Effector memory CD8-positive, alpha-beta T cell (primary cell): Measurements from ENCODE around the gene DUOX2.
A peak's percentile ranks its signal among the peaks of the same experiment; 100 is the strongest.
"Not testable (repeated sequence)": the region's sequence is repeated elsewhere in the genome, so short reads cannot be mapped to it uniquely, and the experiment has no call there.

ENCODE experiments used
- ATAC-seq: fragments of 150-1000 bp; cut with Tn5 transposase; replicated peaks from 2 replicates; pipeline ENCODE4 v1.10.0; 2021; ENCODE audit warnings: mild to moderate bottlenecking, moderate library complexity
- DNase-seq, 3 experiments: peaks; one replicate each; pipeline ENCODE4 v3.0.0; 2021
- H3K27ac Mint-ChIP-seq, 2 donors: one replicate each; pipeline ENCODE4 v1.8.0; 2022; ENCODE audit warnings: mild to moderate bottlenecking in 2 of 2, mixed read lengths in 2 of 2, moderate library complexity in 2 of 2
- H3K27me3 Mint-ChIP-seq, 2 donors: one replicate each; pipeline ENCODE4 v1.8.0; 2022; ENCODE audit warnings: mixed read lengths in 2 of 2
- H3K36me3 Mint-ChIP-seq: one replicate; pipeline ENCODE4 v1.8.0; 2022; ENCODE audit warnings: mild to moderate bottlenecking, moderate library complexity, mixed read lengths; ENCODE audit not compliant: insufficient read depth
- H3K4me1 Mint-ChIP-seq, 2 donors: one replicate each; pipeline ENCODE4 v1.8.0; 2022; ENCODE audit warnings: low read depth in 2 of 2, mixed read lengths in 2 of 2
- H3K4me3 Mint-ChIP-seq, 2 donors: one replicate each; pipeline ENCODE4 v1.8.0; 2022; ENCODE audit warnings: mild to moderate bottlenecking in 2 of 2, mixed read lengths in 2 of 2, moderate library complexity in 2 of 2
- H3K9me3 Mint-ChIP-seq, 2 donors: one replicate each; pipeline ENCODE4 v1.8.0; 2022; ENCODE audit warnings: mixed read lengths in 2 of 2

Gene DUOX2

DNA sequence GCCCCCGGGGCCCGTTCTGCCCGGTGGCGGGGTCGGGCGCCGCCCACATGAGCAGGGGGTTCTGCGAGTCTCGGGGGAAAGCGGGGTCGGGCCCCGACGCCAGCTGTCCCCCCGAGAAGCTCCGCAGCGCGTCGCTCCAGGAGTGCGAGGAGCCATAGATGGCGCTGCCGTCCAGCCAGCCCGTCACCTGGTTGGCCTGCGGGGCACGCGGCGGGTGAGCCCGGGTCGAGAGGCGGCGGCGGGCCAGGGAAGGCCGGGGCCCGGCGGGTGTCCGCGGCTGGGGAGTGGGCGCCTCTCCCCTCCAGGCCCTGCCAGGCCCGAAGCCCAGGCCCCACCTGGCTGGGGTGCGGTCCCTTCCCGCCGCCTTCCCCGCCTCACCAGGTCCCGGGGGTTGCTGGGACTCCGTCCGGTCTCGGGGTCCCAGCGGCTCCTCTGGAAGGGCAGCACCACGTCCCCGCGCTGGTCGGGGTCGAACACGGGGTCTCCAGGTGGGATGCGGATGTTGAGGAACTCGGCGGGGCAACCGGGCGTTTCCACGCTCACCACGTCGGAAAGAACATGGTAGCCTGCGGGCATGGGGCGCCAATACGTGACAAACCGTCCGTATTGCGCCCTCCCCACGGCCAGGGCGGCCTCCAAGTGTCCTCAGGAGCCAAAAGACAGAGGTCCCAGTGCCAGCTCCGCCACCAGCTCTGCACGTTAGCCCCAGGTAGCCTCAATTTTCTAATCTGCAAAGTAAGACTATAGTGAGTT is 2.4 kb downstream of the DUOX2 start:
- H3K27me3 Mint-ChIP-seq: peaks cover 76 to 92% of the 10 kb centered on the region in 2 donors

DNA sequence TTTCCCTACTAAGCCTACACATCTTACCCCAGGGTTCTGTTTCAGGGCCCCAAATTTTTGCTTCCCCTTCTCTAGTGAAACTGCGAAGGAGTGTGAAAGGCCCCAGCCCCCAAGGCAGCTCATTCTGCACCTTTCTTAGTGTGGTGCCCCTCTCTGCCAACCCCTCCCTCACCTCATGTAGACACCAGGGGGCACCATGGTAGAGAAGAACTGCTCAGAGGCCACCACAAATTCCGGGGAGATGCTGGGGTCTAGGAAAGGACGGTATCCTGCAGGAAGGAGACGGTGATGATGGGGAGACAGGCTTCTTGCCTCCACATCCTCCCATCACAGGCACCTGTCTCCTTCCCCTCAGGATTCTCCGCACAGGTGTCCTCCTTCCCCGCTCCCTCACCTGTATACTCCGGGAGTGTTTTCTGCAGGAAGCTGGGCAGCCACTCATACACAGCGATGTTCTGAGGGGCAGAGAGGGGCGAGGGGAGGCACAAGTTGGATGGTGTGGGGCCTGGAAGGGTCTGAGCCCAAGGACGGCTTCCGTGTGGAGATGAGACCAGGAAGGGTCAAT is 3.6 kb downstream of the DUOX2 start:
- DNase-seq (no peak), ATAC-seq (no peak)
- Mint-ChIP-seq H3K27ac (no peak overlapping the region), H3K4me1 (peaks cover 4 to 24% of the 10 kb centered on the region in 2 donors), H3K27me3 (peaks cover 72 to 92% of the 10 kb centered on the region in 2 donors), H3K9me3 (no peaks in the 10 kb centered on the region), H3K36me3 (peaks cover 2% of the 10 kb centered on the region), H3K4me3 (peak overlapping the region in 1 of 2 donors; percentile 17)

More for the DNA sequence above, 2.4 kb downstream of the DUOX2 start:
- Mint-ChIP-seq H3K4me1 (peaks cover 4 to 28% of the 10 kb centered on the region in 2 donors), H3K4me3 (peak overlapping the region in 1 of 2 donors; percentile 53), H3K27ac (no peak overlapping the region), H3K9me3 (no peaks in the 10 kb centered on the region), H3K36me3 (peaks cover 2% of the 10 kb centered on the region)
- DNase-seq: no peak
- no peak for ATAC-seq

DNA sequence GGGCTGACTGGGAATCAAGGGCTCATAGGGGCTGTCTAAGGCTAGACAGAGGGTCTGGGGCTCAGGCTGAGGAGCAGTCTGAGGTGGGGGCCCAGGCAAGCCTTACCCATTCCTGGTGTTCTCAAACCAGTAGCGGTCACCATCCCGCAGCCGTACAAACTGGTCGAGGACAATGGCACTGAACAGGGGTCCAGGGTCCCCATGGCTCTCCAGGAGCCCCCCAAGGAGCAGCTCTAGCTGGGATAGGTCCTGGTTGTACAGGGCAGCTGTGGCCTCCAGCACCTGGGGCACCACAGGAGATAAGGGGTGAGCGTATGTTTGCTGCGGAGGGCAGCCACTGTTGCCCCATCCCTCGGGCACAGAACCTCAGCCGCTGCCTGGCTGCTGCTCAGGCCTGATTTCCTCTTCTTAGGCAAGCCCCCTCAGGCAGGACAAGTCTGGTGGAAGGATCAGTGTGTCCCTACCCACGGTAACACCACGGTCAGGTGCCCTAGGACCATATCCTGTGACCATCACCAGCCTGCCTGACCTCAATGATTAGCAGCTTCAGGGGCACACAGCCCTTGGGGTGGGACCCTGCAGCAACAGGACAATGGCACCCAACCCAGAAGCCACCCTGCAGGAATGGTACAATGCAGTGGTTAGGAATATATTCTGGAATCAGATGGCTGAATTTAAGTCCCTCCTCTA is 5.9 kb downstream of the DUOX2 start:
- Mint-ChIP-seq H3K9me3 (no peaks in the 10 kb centered on the region), H3K4me3 (no peak overlapping the region), H3K36me3 (no peaks in the 10 kb centered on the region), H3K4me1 (peaks cover 0 to 12% of the 10 kb centered on the region in 2 donors), H3K27ac (no peak overlapping the region), H3K27me3 (peaks cover 65 to 92% of the 10 kb centered on the region in 2 donors)
- DNase-seq: no peak
- ATAC-seq: no peak

DNA sequence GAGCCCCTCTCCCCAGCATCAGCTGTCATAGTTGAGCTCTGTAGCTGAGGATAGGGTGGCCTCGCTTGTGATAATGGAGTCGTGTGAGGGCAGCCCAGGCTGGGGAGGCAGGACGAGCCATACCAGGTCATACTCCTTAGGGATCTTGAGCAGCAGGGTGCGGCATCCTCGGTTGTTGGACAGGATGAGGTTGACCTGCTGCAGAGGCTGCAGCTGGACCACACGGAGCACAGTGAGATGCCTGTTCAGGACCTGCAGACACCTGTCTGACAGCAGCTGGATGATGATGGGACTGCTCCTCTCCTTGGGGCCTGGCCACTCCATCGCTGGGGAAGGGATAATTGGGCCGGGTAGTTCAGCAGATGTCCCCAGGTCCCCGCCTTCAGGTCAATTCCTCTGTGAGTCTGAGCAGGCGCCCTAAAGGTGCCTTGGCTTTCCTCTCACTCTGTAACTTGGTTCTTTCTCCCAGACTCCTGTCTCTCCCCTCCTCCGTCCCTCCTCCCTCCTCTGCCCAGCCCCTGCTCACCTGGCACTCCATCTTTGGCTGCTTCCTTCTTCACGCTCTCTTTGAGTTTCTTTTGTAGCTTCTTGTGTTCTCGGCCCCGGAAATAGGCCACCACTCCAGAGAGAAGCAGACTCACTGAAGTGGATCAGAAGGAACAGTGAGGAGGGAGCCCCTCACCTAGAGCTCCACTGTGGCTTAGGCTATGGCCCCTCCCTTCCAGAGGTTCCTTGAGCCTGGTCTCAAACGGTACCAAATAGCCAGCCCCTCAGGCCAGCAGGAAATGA is 7.8 kb downstream of the DUOX2 start:
- DNase-seq (no peak), ATAC-seq (no peak)
- Mint-ChIP-seq H3K27ac (no peak overlapping the region), H3K27me3 (peaks cover 59 to 94% of the 10 kb centered on the region in 2 donors), H3K9me3 (no peaks in the 10 kb centered on the region), H3K4me1 (no peaks in the 10 kb centered on the region), H3K36me3 (no peaks in the 10 kb centered on the region), H3K4me3 (no peak overlapping the region)

DNA sequence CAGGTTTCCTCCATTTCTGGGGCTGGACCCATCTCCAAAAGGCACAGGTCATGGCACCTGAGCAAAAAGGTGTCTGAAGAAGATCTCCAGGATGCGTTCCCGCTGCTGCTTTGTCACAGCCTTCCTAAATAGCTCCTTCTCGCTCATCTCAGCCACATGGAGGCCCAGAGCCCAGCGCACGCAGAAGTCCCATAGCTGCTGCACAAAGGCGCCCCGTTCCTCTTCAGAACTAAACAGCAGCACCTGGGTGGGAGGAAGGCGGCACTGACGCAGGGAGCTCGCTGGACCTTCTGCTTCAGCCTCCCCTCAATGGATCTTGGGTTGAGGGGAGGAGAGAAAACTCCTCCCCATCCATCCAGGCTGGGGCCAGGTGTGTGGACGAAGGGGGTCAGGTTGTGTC is 8.4 kb downstream of the DUOX2 start:
- ATAC-seq (no peak), DNase-seq (no peak)
- peaks cover 62 to 98% of the 10 kb centered on the region in 2 donors for H3K27me3 Mint-ChIP-seq
- no peak overlapping the region for H3K4me3 Mint-ChIP-seq
- H3K9me3 Mint-ChIP-seq: no peaks in the 10 kb centered on the region
- H3K4me1 Mint-ChIP-seq: no peaks in the 10 kb centered on the region
- no peak overlapping the region for H3K27ac Mint-ChIP-seq
- no peaks in the 10 kb centered on the region for H3K36me3 Mint-ChIP-seq

DNA sequence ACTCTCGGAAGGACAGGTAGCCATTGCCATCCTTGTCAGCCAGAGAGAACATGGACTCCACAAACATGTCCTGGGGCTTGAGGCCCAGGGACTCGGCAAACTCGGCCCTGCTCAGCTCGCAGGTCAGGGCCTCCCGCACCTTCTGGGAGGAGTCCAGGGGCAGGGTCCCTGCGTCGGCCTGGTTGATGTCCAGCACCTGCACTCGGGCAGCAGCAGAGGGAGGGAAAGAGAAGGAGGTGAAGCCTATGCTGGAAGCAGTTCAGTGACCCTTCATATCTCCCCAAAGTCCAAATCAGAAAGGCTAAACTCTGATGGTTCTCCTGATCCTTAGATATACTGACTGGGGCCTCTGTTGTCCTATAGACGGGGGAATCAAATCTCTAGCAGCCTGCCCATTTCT is 9.8 kb downstream of the DUOX2 start:
- not testable (repeated sequence) for H3K4me1 Mint-ChIP-seq, DNase-seq, H3K9me3 Mint-ChIP-seq, H3K36me3 Mint-ChIP-seq, H3K27ac Mint-ChIP-seq, ATAC-seq, H3K4me3 Mint-ChIP-seq
- peaks cover 58 to 98% of the 10 kb centered on the region in 2 donors for H3K27me3 Mint-ChIP-seq

DNA sequence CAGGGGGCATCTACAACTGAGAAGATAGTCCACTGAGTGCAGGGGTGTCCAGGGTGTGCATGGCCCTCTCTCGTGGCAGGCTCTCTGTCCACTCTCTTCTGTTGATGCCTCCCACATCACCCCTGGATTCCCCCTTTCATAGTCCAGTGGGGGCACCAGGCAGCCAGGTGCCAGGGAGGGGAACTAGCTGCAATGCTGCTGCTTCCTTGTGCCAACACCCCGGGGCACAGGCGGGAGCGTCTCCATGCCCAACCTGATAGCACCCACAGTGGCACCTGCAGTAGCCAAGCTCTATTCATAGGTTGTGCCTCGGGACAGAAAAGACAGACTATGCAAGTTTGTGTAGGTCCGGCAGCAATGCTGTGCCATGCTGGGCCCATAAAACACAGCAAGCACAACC is 11.7 kb downstream of the DUOX2 start:
- Mint-ChIP-seq H3K27ac (no peak overlapping the region), H3K36me3 (no peaks in the 10 kb centered on the region), H3K27me3 (peaks cover 50 to 81% of the 10 kb centered on the region in 2 donors), H3K4me1 (no peaks in the 10 kb centered on the region), H3K4me3 (no peak overlapping the region), H3K9me3 (no peaks in the 10 kb centered on the region)
- DNase-seq: no peak
- no peak for ATAC-seq

DNA sequence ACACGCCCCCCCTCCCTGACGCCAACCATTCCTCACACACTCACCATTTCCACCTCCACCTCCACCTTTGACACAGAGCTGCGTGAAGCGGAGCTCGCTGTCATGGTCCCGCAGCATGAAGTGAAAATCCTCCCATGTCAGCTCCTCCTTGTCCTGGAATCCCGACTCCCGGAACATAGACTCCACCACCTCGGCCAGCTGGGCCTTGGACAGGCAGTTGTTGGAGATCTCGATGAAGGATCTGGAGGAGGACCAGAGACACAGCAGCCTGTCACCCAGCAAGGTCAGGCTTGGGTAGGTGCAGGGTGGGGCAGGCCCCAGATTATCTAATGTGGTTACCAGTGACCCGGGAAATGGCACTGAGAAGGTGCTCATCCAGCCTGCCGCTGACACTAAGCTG is 12.2 kb downstream of the DUOX2 start:
- Mint-ChIP-seq H3K27ac (no peak overlapping the region), H3K27me3 (peaks cover 47 to 77% of the 10 kb centered on the region in 2 donors), H3K36me3 (no peaks in the 10 kb centered on the region), H3K9me3 (no peaks in the 10 kb centered on the region), H3K4me1 (no peaks in the 10 kb centered on the region), H3K4me3 (no peak overlapping the region)
- ATAC-seq: no peak
- no peak for DNase-seq

DNA sequence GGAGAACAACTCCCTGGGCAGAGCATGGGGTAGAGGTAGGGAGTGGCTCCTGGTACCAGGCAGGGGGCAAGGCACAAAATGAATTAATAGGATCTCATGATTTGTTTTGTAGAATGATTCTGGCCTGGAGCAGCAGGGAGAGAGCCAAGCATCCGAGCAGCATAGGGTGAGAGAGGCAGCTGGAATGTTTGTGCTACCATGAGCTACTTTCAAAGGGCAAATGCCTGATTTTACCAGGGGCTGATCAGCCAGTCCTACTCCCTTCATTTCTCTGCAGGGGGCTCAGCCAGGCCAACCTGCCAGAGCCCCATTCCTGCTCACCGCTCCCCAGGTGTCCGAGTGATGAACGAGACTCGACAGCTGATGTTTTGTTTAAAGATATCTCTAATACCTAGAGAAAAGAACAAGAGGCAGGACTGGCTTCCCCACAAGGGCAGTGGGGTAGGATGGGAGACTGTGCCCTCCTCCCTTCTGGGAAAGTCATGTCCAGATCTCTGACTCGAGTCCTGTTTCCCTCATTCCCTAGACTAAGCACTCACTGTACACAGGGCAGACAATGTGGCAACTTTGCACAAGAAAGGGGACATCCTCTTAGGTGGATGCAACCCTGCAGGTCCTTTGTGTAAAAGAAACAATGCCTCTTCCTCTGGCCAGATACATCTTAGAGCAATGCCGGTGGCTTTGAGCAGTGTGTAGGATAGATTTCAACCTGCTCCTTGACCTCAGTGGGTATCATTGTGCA is 12.9 kb downstream of the DUOX2 start:
- Mint-ChIP-seq H3K4me1 (no peaks in the 10 kb centered on the region), H3K27me3 (peaks cover 40 to 70% of the 10 kb centered on the region in 2 donors), H3K4me3 (no peak overlapping the region), H3K36me3 (no peaks in the 10 kb centered on the region), H3K27ac (no peak overlapping the region), H3K9me3 (no peaks in the 10 kb centered on the region)
- ATAC-seq (no peak), DNase-seq (no peak)

DNA sequence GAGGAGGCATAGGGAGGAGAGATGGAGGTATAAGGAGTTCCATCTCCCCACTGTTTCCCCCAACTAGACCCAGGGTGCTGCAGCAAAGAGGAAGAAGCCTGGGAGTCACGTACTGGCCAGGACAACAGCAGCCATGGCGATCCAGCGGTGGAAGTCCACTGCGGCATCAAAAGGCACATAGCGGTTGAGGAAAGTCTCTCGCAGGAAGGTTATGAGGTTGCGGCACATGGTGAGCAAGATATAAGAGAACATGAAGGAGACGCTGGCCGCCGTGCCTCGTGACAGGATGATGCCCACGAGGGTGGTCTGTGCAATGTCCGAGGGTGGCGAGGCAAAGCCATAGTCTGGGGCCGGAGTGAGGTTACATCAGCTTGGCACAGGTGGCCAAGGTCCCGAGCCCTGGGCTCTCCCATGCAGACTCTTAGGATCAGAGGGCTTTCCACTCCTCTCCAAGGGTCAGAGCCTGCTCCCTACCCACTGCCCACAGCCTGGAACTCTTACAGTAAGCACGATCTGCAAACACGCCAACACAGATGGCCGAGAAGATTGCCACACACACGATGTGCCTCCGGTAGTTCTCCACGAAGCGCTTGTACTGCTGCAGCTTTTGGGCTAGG is 14.3 kb downstream of the DUOX2 start:
- H3K36me3 Mint-ChIP-seq: no peaks in the 10 kb centered on the region
- H3K9me3 Mint-ChIP-seq: no peaks in the 10 kb centered on the region
- no peak overlapping the region for H3K4me3 Mint-ChIP-seq
- H3K27me3 Mint-ChIP-seq: peaks cover 37 to 56% of the 10 kb centered on the region in 2 donors
- ATAC-seq: no peak
- H3K4me1 Mint-ChIP-seq: no peaks in the 10 kb centered on the region
- no peak overlapping the region for H3K27ac Mint-ChIP-seq
- DNase-seq: no peak

DNA sequence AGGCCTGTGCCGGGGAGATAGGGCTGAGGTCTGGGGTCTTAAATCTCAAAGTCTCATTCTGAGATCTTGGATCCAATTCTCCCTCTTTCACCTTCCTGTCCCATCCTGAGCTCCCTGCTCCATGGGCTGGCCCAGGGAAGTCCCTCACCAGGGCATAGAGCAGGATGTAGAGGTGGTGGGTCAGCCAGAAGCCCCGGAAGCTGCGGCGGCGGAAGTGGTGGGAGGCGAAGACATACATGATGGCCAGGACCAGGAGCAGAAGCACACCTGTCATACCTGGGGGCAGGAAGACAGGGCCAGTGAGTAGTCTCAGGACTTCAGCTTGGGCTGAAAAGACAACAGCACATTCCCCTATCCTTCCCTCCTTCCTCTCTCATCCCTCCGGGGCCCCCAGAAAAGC is 16.5 kb downstream of the DUOX2 start:
- Mint-ChIP-seq H3K27ac (no peak overlapping the region), H3K36me3 (no peaks in the 10 kb centered on the region), H3K4me3 (no peak overlapping the region), H3K9me3 (no peaks in the 10 kb centered on the region), H3K27me3 (peaks cover 25 to 42% of the 10 kb centered on the region in 2 donors), H3K4me1 (no peaks in the 10 kb centered on the region)
- no peak for ATAC-seq
- no peak for DNase-seq

DNA sequence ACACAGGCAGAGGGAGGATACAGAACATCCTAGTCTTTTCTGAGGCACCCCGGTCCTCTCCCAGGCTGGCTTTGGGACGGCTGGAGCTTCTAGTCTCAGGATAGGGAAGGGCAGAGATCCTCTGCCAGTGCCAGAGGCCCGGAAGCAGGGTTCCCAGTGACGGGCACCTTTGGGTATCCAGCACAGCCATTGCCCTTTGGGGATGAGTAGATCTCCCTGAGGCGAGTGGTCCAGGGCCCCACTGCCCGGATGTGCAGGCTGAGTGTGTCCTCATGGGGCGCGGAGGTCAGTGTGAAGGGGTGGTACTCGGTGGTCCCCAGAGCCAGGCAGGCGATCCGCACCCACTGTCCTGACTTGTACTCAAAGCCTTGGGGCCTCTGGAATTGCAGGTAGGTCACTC is 18.3 kb downstream of the DUOX2 start:
- Mint-ChIP-seq H3K27ac (no peak overlapping the region), H3K4me1 (no peaks in the 10 kb centered on the region), H3K4me3 (no peak overlapping the region), H3K27me3 (peaks cover 32 to 42% of the 10 kb centered on the region in 2 donors), H3K36me3 (no peaks in the 10 kb centered on the region), H3K9me3 (no peaks in the 10 kb centered on the region)
- ATAC-seq (no peak), DNase-seq (no peak)
